HG03039 (cell line): Measurements from ENCODE around the gene RPAP2.

Source experiments
- ATAC-seq: cut with Tn5 transposase; IDR thresholded peaks from one replicate; pipeline ENCODE4 v1.9.1; 2021; ENCODE audit warnings: mild to moderate bottlenecking, moderate library complexity; ENCODE audit not compliant: unreplicated experiment

Gene RPAP2

DNA sequence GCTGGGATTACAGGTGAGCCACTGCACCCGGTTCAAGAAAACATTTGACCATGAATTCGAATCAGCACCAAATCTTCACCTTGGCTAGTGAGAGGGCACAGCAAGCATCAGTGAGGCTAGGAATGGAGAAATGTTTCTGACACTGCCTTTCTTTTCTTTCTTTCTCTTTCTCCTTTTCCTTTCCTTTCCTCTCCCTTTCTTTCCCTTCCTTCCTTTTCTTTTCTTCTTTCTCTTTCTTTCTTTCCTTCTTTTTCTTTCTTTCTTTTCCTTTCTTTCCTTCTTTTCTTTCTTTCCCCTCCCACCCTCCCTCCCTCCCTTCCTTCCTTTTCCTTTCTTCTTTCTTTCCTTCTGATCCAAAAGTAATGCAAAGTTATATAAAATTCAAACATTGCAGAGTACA, 147.0 kb downstream of the RPAP2 start:
- ATAC-seq: no peak

DNA sequence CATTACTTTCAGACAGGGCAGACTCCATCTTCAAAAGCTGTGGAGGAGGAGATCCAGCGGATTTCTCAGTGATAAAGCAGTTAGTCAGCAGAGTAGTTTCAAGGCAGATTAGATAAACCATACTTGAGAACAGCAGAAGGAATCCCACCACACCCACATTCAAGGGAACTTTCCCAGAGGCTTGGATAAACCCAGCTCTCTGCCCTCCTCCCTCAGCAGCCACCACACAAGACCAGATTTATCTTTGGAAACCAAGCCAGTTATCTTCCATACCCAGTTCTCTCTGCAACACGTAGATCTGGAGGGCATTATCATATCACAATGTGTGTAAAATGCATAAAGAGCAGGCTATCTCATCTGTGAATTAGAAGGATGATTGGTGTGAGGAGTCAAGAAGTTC, 147.7 kb downstream of the RPAP2 start:
- ATAC-seq: no peak

DNA sequence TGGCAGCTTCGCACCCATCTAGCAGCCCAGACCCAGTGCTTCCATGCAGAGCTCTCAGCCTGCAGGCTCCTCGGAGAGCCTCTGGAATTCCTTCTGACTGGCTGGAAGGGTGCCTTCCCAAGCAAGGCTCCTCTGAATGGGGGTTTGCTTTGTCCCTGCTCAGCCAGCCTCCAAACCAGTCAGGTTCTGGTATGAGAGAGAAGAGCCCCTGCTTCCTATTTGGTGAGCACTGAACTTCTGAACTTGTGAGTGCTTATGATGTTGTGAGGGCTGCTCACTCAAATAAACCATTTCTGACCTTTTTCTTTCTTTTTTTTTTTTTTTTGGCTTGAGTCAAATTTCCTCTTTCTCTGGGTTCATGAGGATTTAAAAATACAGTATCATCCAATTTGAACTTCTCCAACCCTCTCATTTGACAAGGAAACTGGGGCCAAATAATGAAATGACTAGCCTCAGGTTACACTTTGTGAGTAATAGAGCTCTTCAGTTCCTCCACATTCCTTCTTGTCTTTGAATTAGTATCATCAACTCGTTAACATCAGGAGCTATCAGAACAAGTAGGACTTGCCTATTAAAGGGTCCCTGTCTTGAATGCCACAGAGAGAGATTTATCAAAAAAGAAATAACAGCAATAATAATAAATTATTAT, 148.3 kb downstream of the RPAP2 start:
- no peak for ATAC-seq

DNA sequence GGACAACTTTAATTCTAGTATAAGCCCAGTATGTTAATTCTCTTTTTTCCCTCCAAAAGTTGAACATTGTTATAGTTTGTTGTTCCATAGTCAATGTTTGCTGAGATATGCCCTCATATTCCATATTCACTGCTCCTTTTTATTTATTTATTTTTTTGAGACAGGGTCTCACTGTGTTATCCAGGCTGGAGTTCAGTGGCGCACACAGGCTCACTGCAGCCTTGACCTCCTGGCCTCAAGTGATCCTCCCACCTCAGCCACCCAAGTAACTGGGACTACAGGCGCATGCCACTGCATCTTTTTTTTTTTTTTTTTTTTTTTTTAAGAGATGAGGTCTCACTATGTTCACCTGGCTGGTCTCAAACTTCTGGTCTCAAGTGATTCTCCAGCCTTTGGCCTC, 149.1 kb downstream of the RPAP2 start:
- ATAC-seq: no peak
